CD4-positive, alpha-beta T cell treated with Interleukin-4 for 1 hour (primary cell): ENCODE data around the gene RTEL1.

Experiments used
- DNase-seq, 2 donors: peaks; one replicate each; pipeline ENCODE4 v3.0.0-alpha.2; 2020 to 2022

The RTEL1 gene

GRCh38 chr20:63657937-63658748, at the start of gene RTEL1:
RTEL1 (plus strand) TSS chr20:63658312; CDS start chr20:63659403, 1,091 bp downstream.
- DNase-seq, result peak; percentile 86 to 90

DNA sequence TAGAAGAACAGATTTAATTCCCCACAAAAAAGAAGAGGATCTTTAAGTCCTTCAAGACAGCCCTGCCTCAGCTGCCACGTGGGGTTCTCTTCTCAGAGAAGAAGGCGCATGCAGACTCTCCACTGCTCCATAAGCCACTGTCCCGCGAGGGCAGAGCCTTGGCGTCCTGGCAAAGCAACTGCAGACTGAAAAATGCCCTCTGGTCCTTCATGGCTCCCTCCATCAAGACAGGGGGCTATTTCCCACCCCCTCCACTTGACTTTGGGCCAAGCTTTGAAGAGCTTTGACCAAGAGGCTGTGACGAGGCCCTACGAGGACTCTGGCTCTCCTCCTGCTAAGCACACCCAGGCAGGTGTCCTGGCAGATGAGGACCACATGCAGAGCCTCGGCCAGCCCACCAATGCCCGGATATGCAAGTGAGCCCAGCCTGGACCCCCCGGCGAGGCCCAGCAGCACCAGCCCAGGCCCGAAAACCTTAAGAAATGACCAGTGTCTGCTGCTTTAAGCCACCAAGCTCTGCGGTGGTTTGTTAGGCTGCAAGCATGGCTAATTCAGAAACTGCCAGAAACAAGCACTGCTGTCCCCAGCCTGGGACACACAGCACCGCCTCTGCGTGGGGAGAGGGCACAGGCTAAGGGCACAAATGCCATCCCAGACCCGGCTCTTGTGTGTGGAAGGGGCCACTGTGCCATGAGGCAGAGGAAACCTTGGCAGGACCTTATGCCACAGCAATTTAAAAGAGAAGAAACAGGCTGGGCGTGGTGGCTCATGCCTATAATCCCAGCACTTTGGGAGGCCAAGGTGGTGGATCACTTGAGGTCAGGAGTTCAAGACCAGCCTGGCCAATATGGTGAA, 47.3 kb upstream of the RTEL1 start:
- DNase-seq, result no peak

- no peak for DNase-seq
These were observed 46.5 kb upstream of the RTEL1 start for GRCh38 chr20:63611646-63612045.

GRCh38 chr20:63612276-63612931, 45.7 kb upstream of the RTEL1 start:
- peak; percentile 14 to 59 for DNase-seq

DNA sequence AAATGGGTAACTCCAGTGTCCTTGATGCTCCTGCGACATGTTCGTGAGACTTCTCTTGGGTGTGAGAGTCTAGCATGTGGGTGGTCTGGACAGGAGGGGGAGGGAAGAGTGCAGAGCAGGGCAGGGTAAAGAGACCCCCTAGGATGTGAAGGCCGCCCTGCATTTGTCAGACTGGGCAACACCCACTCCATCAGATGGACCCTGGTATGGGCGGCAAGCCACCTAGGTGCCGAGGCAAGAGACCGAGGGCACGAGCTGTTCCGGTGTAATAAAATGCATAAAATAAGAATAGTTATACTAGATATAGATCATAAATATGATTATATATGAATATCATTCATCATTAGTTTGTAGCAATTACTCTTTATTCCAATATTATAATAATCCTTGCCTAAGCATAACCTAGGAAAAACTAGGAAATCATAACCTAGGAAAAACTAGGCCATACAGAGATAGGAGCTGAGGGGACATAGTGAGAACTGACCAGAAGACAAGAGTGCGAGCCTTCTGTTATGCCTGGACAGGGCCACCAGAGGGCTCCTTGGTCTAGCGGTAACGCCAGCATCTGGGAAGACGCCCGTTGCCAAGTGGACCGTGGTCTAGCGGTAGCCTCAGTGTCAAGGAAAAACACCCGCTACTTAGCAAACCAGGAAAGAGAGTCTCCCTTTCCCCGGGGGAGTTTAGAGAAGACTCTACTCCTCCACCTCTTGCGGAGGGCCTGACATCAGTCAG, 44.1 kb upstream of the RTEL1 start:
- DNase-seq, result peak in 1 of 2 donors; percentile 20

DNA sequence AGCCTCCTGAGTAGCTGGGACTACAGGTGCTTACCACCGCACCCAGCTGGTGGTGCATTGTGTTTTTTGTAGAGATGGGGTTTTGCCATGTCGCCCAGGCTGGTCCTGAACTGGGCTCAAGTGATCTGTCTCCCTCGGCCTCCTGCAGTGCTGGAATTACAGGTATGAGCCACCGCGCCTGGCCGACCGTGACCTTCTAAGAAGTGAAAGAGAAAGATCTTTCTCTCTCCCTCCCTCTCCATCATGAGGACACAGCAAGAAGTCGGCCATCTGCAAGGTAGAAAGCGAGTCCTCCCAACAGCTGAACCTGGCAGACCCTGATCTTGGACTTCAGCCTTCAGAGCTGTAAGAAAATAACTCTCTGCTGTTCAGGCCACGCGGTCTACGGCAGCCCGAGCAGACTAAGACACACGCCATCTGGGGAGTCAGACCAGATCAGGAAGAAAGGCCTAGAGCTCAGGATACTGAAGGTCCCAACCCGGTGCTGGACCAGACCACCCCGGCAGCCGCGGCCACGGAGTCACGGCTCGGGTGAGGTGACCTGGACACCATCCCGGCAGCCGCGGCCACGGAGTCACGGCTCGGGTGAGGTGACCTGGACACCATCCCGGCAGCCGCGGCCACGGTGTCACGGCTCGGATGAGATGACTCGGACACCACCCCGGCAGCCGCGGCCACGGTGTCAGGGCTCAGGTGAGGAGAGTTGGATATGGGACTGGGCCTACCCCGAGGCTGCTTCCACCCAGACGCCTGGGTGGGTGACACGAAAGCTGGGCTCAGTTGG, 40.8 kb upstream of the RTEL1 start:
- no peak for DNase-seq

- no peak for DNase-seq
These were observed 40.2 kb upstream of the RTEL1 start for GRCh38 chr20:63617876-63618265.

GRCh38 chr20:63618291-63618980, 39.7 kb upstream of the RTEL1 start:
- DNase-seq, result no peak

- DNase-seq, result no peak
These were observed 39.0 kb upstream of the RTEL1 start for GRCh38 chr20:63619086-63619485.

- DNase-seq, result no peak
These were observed 38.6 kb upstream of the RTEL1 start for GRCh38 chr20:63619505-63619904.

DNA sequence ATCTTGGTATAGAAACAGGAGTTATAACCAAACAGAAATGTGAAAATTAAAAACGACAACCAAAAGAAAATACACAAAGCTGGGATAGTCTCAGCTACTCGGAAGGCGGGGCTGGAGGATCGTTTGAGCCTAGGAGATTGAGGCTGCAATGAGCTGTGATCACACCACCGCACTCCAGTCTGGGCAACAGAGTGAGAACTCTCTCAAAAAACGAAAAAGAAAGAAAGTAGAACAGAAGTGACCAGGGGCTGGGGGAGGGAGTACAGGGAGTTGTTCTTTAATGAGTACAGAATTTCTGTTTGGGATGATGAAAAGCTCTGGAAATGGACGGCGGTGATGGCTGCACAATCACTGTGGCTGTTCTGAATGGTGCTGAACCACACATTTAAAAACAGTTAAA, 37.1 kb upstream of the RTEL1 start:
- no peak for DNase-seq

- DNase-seq, result no peak
These were observed 36.0 kb upstream of the RTEL1 start for GRCh38 chr20:63622096-63622495.

DNA sequence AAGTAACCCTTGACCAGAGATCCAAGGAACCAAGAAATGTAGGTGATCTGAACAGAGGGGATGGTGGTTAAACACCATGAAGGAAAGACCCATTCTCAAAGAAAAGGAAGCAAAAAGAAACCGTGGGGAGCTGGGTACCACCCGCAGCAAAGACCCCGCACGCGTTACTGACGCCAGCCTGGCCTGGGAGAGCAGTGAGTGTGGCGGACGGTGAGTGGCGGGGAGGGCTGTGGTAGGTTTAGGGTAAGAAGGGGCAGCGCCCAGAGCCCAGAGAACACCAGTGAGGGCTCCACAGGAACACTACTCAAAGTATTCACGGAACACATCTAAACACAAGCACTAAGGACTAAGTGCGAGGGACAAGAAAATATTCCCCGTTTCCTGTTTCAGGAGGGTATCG, 35.4 kb upstream of the RTEL1 start:
- no peak for DNase-seq

- no peak for DNase-seq
These were observed 33.6 kb upstream of the RTEL1 start for GRCh38 chr20:63624486-63624885.

- peak; percentile 34 to 49 for DNase-seq
These were observed 32.2 kb upstream of the RTEL1 start for GRCh38 chr20:63625771-63626423.

- DNase-seq, result no peak
These were observed 31.5 kb upstream of the RTEL1 start, which contains the start of gene GMEB2 for GRCh38 chr20:63626424-63627128. GMEB2 (minus strand) TSS chr20:63627101; CDS start chr20:63619397, 7,704 bp downstream.

- peak; percentile 95 for DNase-seq
These were observed 30.9 kb upstream of the RTEL1 start for GRCh38 chr20:63627129-63627750.

GRCh38 chr20:63627751-63628245, 30.3 kb upstream of the RTEL1 start:
- no peak for DNase-seq
